H9 (cell line): Measurements from ENCODE around the gene SHCBP1. TPM values are rescaled to one million over a fixed set of nuclear protein-coding genes. Genes with fewer than 3 reads are reported as not detected.

Source experiments
- DNase-seq: peaks from one replicate; pipeline ENCODE4 v3.0.0-alpha.2; 2017
- H2AFZ ChIP-seq: one replicate; pipeline ENCODE4 v1.6.1; 2013; ENCODE audit warnings: mild to moderate bottlenecking, low read length, control low read depth, moderate library complexity
- H2AK5ac ChIP-seq: 2 replicates; pipeline ENCODE4 v1.6.1; 2013; ENCODE audit warnings: low read length, control low read depth, mixed read lengths; ENCODE audit not compliant: insufficient read length
- H2BK120ac ChIP-seq: one replicate; pipeline ENCODE4 v1.6.1; 2013; ENCODE audit warnings: low read depth, mild to moderate bottlenecking, low read length, control low read depth, inconsistent platforms; ENCODE audit not compliant: poor library complexity, severe bottlenecking
- H2BK12ac ChIP-seq: 2 replicates; pipeline ENCODE4 v1.6.1; 2013; ENCODE audit warnings: low read length, control low read depth, mixed read lengths, low read depth; ENCODE audit not compliant: insufficient read length
- H2BK15ac ChIP-seq: 2 replicates; pipeline ENCODE4 v1.6.1; 2013; ENCODE audit warnings: low read depth, low read length, control low read depth
- H2BK20ac ChIP-seq: one replicate; pipeline ENCODE4 v1.6.1; 2013; ENCODE audit warnings: low read depth, mild to moderate bottlenecking, low read length, control low read depth, inconsistent platforms; ENCODE audit not compliant: poor library complexity, severe bottlenecking
- H2BK5ac ChIP-seq: 2 replicates; pipeline ENCODE4 v1.6.1; 2013; ENCODE audit warnings: low read length, control low read depth, mixed read lengths; ENCODE audit not compliant: insufficient read length
- H3K14ac ChIP-seq: 2 replicates; pipeline ENCODE4 v1.6.1; 2013; ENCODE audit warnings: low read length, control low read depth; ENCODE audit not compliant: insufficient read depth
- H3K18ac ChIP-seq: 2 replicates; pipeline ENCODE4 v1.6.1; 2013; ENCODE audit warnings: low read depth, mild to moderate bottlenecking, mixed read lengths, low read length, control low read depth; ENCODE audit not compliant: insufficient read length
- H3K23ac ChIP-seq: 2 replicates; pipeline ENCODE4 v1.6.1; 2013; ENCODE audit warnings: low read length, control low read depth, mixed read lengths, low read depth; ENCODE audit not compliant: insufficient read length
- H3K23me2 ChIP-seq: 2 replicates; pipeline ENCODE4 v1.6.1; 2013; ENCODE audit warnings: low read depth, mild to moderate bottlenecking, mixed read lengths, low read length, control low read depth; ENCODE audit not compliant: insufficient read length, poor library complexity, severe bottlenecking
- H3K27ac ChIP-seq: 2 replicates; pipeline ENCODE4 v1.5.1; 2013; ENCODE audit warnings: low read length, control low read depth, mixed read lengths, low read depth; ENCODE audit not compliant: insufficient read length
- H3K27me3 ChIP-seq: 2 replicates; pipeline ENCODE4 v1.6.1; 2013; ENCODE audit warnings: low read length, control low read depth, inconsistent platforms; ENCODE audit not compliant: insufficient read depth
- H3K4ac ChIP-seq: 2 replicates; pipeline ENCODE4 v1.6.1; 2013; ENCODE audit warnings: low read depth, mild to moderate bottlenecking, control low read depth, inconsistent platforms, low read length, moderate library complexity
- H3K4me1 ChIP-seq: 2 replicates; pipeline ENCODE4 v1.6.1; 2013; ENCODE audit warnings: low read length, control low read depth, inconsistent platforms; ENCODE audit not compliant: insufficient read depth
- H3K4me2 ChIP-seq: 2 replicates; pipeline ENCODE4 v1.6.1; 2013; ENCODE audit warnings: low read length, control low read depth, mixed read lengths; ENCODE audit not compliant: insufficient read length, insufficient read depth
- H3K56ac ChIP-seq: 2 replicates; pipeline ENCODE4 v1.6.1; 2013; ENCODE audit warnings: low read depth, mild to moderate bottlenecking, mixed read lengths, low read length, control low read depth; ENCODE audit not compliant: insufficient read length
- H3K79me1 ChIP-seq: 2 replicates; pipeline ENCODE4 v1.6.1; 2013; ENCODE audit warnings: low read depth, mild to moderate bottlenecking, moderate library complexity, low read length, control low read depth, inconsistent platforms; ENCODE audit not compliant: insufficient read depth, poor library complexity, severe bottlenecking
- H3K79me2 ChIP-seq: 2 replicates; pipeline ENCODE4 v1.6.1; 2013; ENCODE audit warnings: low read length, control low read depth, inconsistent platforms; ENCODE audit not compliant: insufficient read depth
- H3K9ac ChIP-seq: 2 replicates; pipeline ENCODE4 v1.6.1; 2013; ENCODE audit warnings: low read length, control low read depth, mixed read lengths; ENCODE audit not compliant: insufficient read length; ENCODE audit errors: extremely low read depth
- H3K9me3 ChIP-seq: one replicate; pipeline ENCODE4 v1.6.1; 2013; ENCODE audit warnings: low read depth, low read length, inconsistent platforms; ENCODE audit not compliant: control insufficient read depth
- H3T11ph ChIP-seq: one replicate; pipeline ENCODE4 v1.6.1; 2013; ENCODE audit warnings: mild to moderate bottlenecking, low read length, control low read depth, inconsistent platforms
- H4K20me1 ChIP-seq: one replicate; pipeline ENCODE4 v1.6.1; 2013; ENCODE audit not compliant: control insufficient read depth, insufficient read length, insufficient read depth
- H4K5ac ChIP-seq: 2 replicates; pipeline ENCODE4 v1.6.1; 2013; ENCODE audit warnings: low read depth, mild to moderate bottlenecking, mixed read lengths, low read length, control low read depth; ENCODE audit not compliant: insufficient read length
- H4K8ac ChIP-seq: replicated peaks from 2 replicates; pipeline ENCODE4 v1.6.1; 2013; ENCODE audit warnings: low read length, control low read depth, mixed read lengths, low read depth; ENCODE audit not compliant: insufficient read length
- H4K91ac ChIP-seq: 2 replicates; pipeline ENCODE4 v1.6.1; 2013; ENCODE audit warnings: low read depth, mild to moderate bottlenecking, moderate library complexity, mixed read lengths, low read length, control low read depth; ENCODE audit not compliant: insufficient read length
- H3K27ac Mint-ChIP-seq, 3 experiments: 2 replicates in 2 of 3; 3 replicates in 1 of 3; pipeline ENCODE4 v1.8.0; 2020 to 2021; ENCODE audit warnings: mixed read lengths in 3 of 3, mild to moderate bottlenecking in 1 of 3, moderate library complexity in 1 of 3
- H3K27me3 Mint-ChIP-seq: 2 replicates; pipeline ENCODE4 v1.8.0; 2021; ENCODE audit warnings: low read depth, mild to moderate bottlenecking, moderate library complexity, mixed read lengths
- H3K36me3 Mint-ChIP-seq, 3 experiments: 2 replicates in 2 of 3; 3 replicates in 1 of 3; pipeline ENCODE4 v1.8.0; 2020 to 2021; ENCODE audit warnings: low read depth in 3 of 3, mixed read lengths in 3 of 3; ENCODE audit not compliant: insufficient read depth in 1 of 3
- H3K4me1 Mint-ChIP-seq, 2 experiments: 2 replicates each; pipeline ENCODE4 v1.8.0; 2020; ENCODE audit warnings: mixed read lengths in 2 of 2
- H3K4me3 Mint-ChIP-seq, 2 experiments: 2 replicates in 1 of 2; 3 replicates in 1 of 2; pipeline ENCODE4 v1.8.0; 2020 to 2021; ENCODE audit warnings: mild to moderate bottlenecking in 2 of 2, mixed read lengths in 2 of 2, moderate library complexity in 1 of 2
- H3K9me3 Mint-ChIP-seq, 2 experiments: 2 replicates in 1 of 2; 3 replicates in 1 of 2; pipeline ENCODE4 v1.8.0; 2020; ENCODE audit warnings: mild to moderate bottlenecking in 2 of 2, mixed read lengths in 2 of 2, moderate library complexity in 1 of 2
- CTCF ChIP-seq: fragments of 200-600 bp; sonication (generic); conservative IDR thresholded peaks from 3 replicates; pipeline ENCODE4 v1.8.0; 2021; ENCODE audit warnings: antibody characterized with exemption, mild to moderate bottlenecking
- WGBS: extraction: QIAGEN DNeasy Blood & Tissue Kit; methylation state at CpG from one replicate; pipeline ENCODE4 v1.1.7; 2013; ENCODE audit warnings: missing lambda C conversion rate, low lambda C conversion rate, mixed read lengths; ENCODE audit not compliant: insufficient read length; ENCODE audit errors: extremely low coverage; 5-methylcytosine and 5-hydroxymethylcytosine counted together
- total RNA-seq: library from RNA; stranded (reverse); gene quantifications from 2 replicates; pipeline ENCODE4 v1.2.1, GENCODE V29; 2021

SHCBP1 gene
- total RNA-seq, 1 experiment from 2014 or later = 16.6 TPM

- Histone ChIP-seq H3K23me2 (no peaks in the 10 kb centered on the region), H3K14ac (peak overlapping the region; percentile 18; the same call in 1 of the 2 replicates), H4K20me1 (no peaks in the 10 kb centered on the region), H3K79me2 (no peaks in the 10 kb centered on the region), H3K4me1 (no peaks in the 10 kb centered on the region), H2AK5ac (no peak overlapping the region), H3K23ac (no peak overlapping the region), H3K56ac (no peak overlapping the region), H3K4me2 (no peak overlapping the region), H3K27ac (no peak overlapping the region), H3K9ac (no peak overlapping the region), H3K27me3 (no peaks in the 10 kb centered on the region), H3K18ac (no peak overlapping the region), H2BK12ac (no peak overlapping the region), H4K8ac (no peak overlapping the region), H3T11ph (no peak overlapping the region), H2BK15ac (no peak overlapping the region), H2BK20ac (no peak overlapping the region), H3K79me1 (no peaks in the 10 kb centered on the region), H3K4ac (no peak overlapping the region), H3K9me3 (no peaks in the 10 kb centered on the region), H2BK120ac (no peak overlapping the region), H4K91ac (no peak overlapping the region), H4K5ac (no peak overlapping the region), H2BK5ac (no peak overlapping the region), H2AFZ (peak overlapping the region; percentile 19)
- no CpG with 5 or more reads among the region's 10 CpGs for WGBS
- Mint-ChIP-seq H3K27me3 (peaks cover 1% of the 10 kb centered on the region; the same call in 1 of the 2 replicates), H3K9me3 (no peaks in the 10 kb centered on the region), H3K27ac (peak overlapping the region in 2 of 3 experiments; percentile 73 to 77; a peak in 3 of 7 replicates), H3K36me3 (no peaks in the 10 kb centered on the region), H3K4me3 (peak overlapping the region in 1 of 2 experiments; percentile 30; a peak in 2 of 5 replicates), H3K4me1 (peaks cover 19 to 21% of the 10 kb centered on the region in 2 experiments)
- DNase-seq = peak; percentile 63
- peak; percentile 61 for TF ChIP-seq CTCF
Observed at GRCh38 chr16:46629331-46630219, 8.4 kb upstream of the SHCBP1 start.
